NCI-H1417 treated with DMSO at 0.1 percent for 48 hours (cell line): Measurements from ENCODE around the gene KCNJ6.
"Not testable (repeated sequence)": the region's sequence is repeated elsewhere in the genome, so short reads cannot be mapped to it uniquely, and the experiment has no call there.

Experiments used
- DNase-seq: peaks from one replicate; lab custom pipeline; 2025; lab: John Stamatoyannopoulos, UW

KCNJ6 gene

GRCh38 chr21:37673801-37674575 is 242.3 kb downstream of the KCNJ6 start:
- no peak for DNase-seq

GRCh38 chr21:37671381-37671780 is 244.9 kb downstream of the KCNJ6 start:
- no peak for DNase-seq

DNA sequence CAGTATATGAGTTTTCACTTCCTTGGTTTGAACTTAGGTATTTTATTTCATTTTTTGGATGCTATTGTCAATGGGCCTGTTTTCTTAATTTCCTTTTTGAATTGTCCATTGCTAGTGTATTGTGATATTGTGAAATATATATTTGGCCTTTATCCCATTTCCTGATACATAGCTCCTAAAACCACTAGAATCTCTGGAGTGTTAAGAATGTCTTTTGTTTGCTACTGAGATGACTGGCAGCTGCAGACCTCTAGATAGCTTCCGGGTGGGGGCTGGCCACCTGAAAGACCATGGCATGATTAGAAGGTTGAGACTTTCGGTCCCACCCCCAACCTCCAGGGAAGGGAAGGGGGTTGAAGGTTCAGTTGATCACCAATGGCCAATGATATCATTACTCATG is 245.4 kb downstream of the KCNJ6 start:
- no peak for DNase-seq

DNA sequence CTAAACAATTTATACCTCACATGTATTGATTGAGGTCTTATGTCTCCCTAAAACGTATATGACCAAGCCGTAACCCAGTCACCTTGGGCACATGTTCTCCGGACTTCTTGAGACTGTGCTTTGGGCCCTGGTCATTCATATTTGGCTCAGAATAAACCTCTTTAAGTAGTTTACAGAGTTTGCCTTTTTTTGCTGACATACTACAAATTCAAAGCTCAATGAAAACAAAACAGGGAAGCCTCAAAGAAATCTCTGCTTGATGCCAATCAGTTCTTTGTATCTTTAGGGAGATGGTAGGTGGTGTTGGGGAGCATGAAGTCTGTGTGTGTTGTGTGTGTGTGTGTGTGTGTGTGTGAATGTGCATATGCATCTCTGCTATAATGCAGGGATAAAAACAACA is 247.0 kb downstream of the KCNJ6 start:
- no peak for DNase-seq

DNA sequence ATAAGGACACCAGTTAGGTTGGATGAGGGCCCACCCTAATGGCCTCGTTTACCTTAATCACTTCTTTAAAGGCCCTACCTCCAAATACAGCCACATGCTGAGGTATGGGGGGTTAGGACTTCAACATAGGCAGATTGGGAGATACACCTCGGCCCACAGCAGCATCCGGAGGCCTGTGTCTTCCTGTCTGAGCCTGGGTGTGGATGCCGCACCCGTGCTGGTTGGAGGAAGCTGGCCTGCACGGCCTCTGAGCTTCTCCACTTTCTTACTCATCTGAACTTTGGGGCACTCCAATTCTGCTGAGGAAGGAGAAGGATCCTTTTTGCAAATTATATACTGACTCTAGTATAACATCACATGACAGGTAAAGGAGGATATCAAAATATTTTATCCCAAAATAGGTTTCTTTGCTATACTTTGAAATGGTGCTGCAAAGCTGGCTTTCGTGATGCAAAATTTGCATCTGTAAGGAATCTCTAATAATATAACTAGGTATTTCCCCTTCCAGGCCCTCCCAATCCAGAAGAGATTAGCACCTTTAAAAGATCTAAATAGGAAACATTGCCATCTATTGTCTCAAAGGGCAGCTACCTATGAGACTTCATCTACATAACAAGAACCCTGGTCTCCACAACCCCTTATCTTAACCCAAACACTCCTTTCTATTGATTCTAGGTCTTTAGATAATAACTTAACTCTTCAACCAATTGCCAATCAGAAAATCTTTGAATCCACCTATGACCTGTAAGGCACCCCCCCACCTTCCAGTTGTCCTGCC is 247.6 kb downstream of the KCNJ6 start:
- no peak for DNase-seq

DNA sequence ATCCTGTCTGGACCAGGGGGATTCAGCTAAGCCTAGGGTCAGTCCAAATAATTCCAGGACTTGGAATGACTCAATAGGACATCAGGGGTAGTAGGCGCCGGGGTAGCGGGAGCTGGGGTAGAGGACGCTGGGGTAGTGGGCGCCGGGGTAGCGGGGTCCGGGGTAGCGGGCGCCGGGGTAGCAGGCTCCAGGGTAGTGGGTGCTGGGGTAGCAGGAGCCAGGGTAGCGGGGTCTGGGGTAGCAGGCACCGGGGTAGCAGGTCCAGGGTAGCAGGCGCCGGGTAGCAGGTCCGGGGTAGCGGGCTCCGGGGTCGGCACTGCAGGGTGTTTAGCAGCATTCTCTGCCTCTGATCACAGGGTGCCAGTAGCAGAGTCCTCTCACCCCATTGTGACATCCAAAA is 248.9 kb downstream of the KCNJ6 start:
- DNase-seq = no peak

DNA sequence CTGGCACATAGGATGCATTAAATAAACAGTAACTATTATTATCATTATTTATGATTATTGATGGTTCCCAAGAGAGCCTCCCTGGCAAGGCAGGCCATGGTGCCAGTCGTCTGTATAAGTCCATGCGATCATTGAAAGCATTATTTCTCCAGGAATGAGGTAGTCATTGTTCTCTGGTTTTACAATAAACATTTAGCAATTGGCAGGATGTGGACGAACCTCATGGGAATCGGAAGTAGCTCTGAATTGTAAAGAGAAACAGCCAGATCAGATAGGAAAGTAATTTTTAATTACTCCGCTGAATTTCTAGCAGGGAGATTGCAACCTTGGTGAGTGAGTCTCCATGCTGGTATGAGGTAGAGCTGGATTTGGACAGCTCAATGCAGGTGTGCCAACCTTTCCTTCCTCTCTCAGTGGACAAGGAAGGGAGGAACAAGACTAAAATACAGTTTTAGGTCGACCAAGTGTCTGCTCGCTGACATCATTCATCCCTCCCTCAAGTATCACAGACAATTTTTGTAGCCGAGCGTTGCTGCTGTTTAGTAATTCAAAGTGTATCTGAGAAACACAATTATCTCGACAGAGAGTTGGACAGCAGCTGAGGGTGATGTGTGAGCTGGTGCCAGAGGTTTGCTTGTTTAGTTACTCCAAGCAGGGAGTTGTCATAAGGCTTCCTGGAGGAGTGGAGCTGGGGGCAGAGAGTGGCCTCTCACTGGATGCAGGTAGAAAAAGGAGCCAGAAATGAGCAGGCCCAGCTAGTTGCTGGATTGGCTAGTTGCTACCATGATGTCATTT is 250.8 kb downstream of the KCNJ6 start:
- DNase-seq = no peak

DNA sequence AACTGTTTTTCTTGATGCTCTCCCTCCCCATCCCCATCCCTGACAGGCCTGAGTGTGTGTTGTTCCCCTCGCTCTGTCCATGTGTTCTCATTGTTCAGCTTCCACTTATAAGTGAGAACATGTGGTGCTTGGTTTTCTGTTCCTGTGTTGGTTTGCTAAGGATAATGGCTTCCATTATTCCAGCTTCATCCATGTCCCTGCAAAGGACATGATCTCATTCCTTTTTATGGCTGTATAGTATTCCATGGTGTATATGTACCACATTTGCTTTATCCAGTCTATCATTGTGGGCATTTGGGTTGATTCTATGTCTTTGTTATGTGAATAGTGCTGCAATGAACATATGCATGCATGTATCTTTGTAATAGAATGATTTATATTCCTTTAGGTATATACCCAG is 254.0 kb downstream of the KCNJ6 start:
- not testable (repeated sequence) for DNase-seq

- DNase-seq = no peak
Measured at GRCh38 chr21:37660709-37661108, 255.5 kb downstream of the KCNJ6 start.

DNA sequence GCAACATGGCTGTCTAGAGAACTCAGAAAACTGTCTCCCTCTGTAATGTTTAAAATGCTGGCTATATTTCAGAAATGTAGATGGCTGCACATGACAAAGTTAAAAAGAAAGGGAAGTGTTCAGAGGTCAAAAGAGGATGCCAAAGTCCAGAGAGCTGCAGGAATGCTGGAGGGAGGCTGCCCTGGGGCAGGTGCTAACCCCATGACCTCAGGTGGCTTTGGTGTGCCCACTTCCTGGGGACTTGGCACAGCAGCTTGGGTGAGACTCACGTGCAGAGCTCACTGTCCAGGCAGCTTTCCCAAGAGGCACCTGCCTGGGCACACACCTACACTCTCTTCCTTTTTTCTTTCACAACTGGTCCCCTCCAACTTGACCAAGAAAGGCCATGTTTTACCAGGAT is 256.4 kb downstream of the KCNJ6 start:
- no peak for DNase-seq

DNA sequence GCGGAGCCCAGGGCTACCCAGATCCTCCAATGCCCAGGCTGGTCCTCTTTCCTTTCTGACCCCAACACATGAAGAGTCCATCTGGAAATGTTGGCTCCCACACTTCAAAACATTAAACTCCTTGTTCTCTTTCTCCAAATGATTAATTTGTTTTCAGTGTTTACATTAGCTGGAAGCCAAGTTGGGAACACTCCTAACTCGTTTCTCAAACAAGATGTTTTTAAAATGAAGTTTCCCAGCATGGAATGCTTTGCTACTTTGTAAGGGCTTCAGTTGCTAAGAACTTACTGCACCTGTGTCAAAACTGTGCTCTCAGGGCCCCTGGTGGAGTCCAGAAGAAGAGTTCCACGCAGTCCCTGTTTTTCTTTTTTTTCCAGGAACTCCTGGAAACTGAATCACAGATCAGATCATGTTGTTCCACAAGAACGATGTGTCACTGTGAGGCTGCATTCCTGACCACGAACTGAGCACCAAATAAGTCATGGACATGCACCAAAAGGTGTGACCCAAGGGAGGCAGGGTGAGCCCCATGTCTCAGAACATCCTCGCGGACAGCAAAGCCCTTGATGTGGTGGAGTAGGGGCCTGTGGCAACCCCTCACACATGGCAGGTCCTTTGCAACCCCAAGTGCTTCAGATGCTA is 257.3 kb downstream of the KCNJ6 start:
- no peak for DNase-seq

DNA sequence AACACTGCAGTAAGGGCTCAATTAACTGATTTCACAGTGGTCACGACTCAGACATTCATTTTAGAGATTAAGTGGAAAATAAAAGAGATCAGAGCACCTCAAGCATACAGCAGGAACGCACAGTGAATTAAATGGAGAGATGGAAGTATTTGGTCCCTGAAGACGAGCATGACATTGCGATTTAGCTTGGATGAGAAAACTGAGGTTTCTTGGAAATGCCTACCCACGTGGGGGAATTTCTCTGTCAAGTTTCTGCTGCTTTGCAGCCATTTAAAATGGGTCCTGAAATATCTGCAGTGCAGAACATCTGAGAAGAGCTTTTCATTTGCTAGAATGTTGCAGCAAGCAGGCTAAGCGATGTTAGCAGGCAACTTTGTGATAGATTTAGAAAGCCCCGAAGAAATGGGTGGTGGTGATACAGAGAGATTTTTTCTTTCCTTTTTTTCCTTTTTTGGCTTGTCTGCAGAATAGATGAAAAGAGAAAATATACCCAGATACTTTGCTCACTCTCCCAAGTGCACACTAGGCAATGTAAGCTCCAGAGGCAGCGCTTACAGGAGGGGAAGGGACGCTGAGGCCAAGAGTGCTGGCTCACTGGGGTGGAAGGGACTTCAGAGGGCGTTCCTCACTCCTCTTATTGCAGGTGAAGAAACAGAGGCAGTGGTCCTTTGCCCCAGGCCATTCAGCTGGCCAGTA is 258.0 kb downstream of the KCNJ6 start:
- no peak for DNase-seq

DNA sequence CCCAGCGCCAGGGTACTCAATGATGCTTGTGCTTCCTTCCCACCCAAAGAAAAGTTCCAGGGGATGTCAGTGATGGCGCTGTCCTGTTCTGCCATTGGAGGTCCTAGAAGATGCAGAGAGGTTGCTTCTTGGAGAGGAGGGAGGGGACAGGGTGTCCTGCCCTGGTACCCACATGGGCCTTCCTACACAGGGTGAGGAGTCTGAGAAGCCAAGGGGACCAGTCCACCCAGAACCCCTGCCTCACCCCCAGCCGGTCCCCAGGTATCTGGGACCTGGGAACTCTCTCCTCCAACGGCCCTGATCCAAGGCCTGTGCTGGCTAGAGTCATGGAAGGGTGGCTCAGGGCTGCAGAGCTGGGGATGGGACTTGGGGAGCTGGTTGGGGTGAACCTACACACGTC is 259.4 kb downstream of the KCNJ6 start:
- DNase-seq = no peak

DNA sequence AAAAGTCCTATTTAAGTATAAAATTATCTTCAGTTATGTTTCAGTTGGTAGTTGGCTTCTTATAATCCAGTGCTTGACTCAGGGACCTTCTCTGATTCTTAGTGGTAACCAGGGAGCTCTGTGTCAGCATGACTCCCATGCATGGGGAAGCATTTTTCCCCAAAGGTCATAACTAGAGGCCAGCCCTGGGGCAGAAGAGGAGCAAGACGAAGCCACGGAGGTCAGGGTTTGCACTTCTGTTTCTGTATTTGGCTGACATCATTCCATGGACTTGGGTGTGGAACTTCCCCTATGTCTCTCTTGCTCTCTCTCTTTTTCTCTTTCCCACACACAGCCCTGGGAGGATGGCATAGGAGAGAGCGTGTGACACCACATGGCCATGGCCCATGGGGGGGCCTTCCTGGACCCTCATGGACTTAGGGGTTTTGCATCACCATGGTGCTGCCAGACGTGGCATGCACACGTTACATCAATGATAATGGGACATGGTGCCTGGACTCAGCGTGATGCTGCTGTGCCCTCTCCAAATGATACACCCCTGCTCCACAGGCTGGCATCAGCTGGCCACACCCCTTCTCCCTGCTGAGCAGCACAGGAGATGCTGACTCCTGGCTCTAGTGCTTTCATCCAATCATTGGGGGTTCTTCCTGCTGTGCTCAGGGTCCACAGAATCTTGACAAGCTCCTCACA is 260.5 kb downstream of the KCNJ6 start:
- DNase-seq = no peak

- DNase-seq = no peak
Measured at GRCh38 chr21:37654596-37654995, 261.7 kb downstream of the KCNJ6 start.

DNA sequence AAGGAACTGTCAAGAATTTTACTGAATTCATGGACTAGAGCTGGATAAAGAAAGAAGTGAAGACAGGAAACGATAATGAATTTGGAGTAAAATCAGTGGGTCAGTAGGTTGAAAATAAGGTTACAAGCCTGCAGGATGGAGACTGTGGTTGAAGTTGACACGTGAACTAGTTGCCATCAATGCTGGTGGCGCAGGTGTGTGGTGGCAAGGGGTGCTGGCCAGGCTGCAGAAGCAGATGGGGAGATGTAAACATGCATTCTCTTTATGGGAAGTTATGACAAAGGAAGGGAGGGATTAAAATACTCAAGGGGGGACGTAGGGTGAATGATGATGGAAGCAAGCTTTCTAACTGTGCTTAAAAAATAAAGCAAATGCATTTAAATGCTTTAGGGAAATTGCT is 263.1 kb downstream of the KCNJ6 start:
- no peak for DNase-seq

DNA sequence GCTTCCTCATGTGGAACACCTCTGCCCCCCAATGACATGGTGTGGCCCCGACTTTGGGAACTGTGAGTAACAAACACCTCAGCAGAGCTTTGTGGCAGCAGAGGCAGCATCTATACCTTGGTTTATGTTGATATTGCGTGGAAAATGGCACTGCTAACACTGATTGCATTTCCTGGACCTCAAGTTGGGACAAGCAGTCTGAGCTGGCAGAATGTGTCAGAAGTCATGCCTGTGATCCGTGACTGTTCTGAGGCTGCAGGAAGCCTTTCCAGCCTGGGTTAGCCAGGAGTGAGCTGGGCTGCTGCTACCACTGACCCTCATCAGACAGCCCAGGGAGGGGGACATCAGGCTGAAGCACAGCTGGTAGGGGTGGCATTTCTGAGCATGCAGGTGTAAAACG is 268.5 kb downstream of the KCNJ6 start:
- no peak for DNase-seq

GRCh38 chr21:37646761-37647160 is 269.5 kb downstream of the KCNJ6 start:
- not testable (repeated sequence) for DNase-seq

DNA sequence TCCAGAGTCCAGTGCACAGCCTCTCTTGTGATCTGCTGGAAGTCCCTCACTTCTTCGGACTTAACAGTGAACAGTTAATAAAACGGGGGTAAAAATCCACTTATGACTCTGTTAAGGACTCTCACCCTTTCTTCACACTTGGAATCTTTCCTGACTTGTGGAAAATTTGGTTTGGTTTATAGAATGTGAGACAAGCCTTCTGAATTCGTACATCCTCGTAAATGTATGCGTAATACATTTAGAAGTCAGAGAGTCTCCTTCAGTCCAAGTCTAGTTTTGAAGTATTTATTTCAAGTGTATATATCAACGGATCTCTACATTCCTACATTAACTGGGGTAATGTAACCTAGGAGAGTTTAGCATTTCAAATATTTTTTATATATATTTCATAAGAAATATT is 270.4 kb downstream of the KCNJ6 start:
- DNase-seq = no peak

- no peak for DNase-seq
Measured at GRCh38 chr21:37644636-37645035, 271.6 kb downstream of the KCNJ6 start.

GRCh38 chr21:37643862-37644261 is 272.4 kb downstream of the KCNJ6 start:
- not testable (repeated sequence) for DNase-seq
